NCI-H345 treated with DMSO at 0.1 percent for 48 hours (cell line): ENCODE data around the gene TRABD2B.

Experiments
- DNase-seq: peaks from one replicate; lab custom pipeline; 2025; ENCODE audit not compliant: unreplicated experiment; lab: John Stamatoyannopoulos, UW

The TRABD2B gene

GRCh38 chr1:47914218-47914938 lies 82.8 kb downstream of the TRABD2B start:
- no peak for DNase-seq

GRCh38 chr1:47913225-47913823 lies 83.9 kb downstream of the TRABD2B start:
- DNase-seq: no peak

- DNase-seq: no peak
Observed at GRCh38 chr1:47912756-47913155, 84.4 kb downstream of the TRABD2B start.

- no peak for DNase-seq
Observed at GRCh38 chr1:47911892-47912291, 85.3 kb downstream of the TRABD2B start.

GRCh38 chr1:47911424-47911823 lies 85.8 kb downstream of the TRABD2B start:
- no peak for DNase-seq

GRCh38 chr1:47908258-47908657 lies 88.9 kb downstream of the TRABD2B start:
- no peak for DNase-seq

GRCh38 chr1:47907177-47907528 lies 90.0 kb downstream of the TRABD2B start:
- no peak for DNase-seq

- DNase-seq: no peak
Observed at GRCh38 chr1:47906527-47907176, 90.5 kb downstream of the TRABD2B start.

- peak; percentile 13 for DNase-seq
Observed at GRCh38 chr1:47906009-47906432, 91.2 kb downstream of the TRABD2B start.

- DNase-seq: no peak
Observed at GRCh38 chr1:47903723-47904122, 93.5 kb downstream of the TRABD2B start.

- no peak for DNase-seq
Observed at GRCh38 chr1:47901001-47901575, 96.1 kb downstream of the TRABD2B start.

GRCh38 chr1:47898133-47898845 lies 98.9 kb downstream of the TRABD2B start:
- DNase-seq: no peak

- no peak for DNase-seq
Observed at GRCh38 chr1:47895279-47896125, 101.7 kb downstream of the TRABD2B start.

GRCh38 chr1:47894410-47895278 lies 102.5 kb downstream of the TRABD2B start:
- no peak for DNase-seq

- peak; percentile 44 for DNase-seq
Observed at GRCh38 chr1:47893412-47893811, 103.8 kb downstream of the TRABD2B start.

- no peak for DNase-seq
Observed at GRCh38 chr1:47890779-47891178, 106.4 kb downstream of the TRABD2B start.

- no peak for DNase-seq
Observed at GRCh38 chr1:47888294-47888629, 108.9 kb downstream of the TRABD2B start.

- DNase-seq: no peak
Observed at GRCh38 chr1:47887475-47888293, 109.5 kb downstream of the TRABD2B start.

- no peak for DNase-seq
Observed at GRCh38 chr1:47887060-47887459, 110.1 kb downstream of the TRABD2B start.
